ENCODE measurements around the gene RETREG2. TPM values are rescaled to one million over a fixed set of nuclear protein-coding genes. Genes with fewer than 3 reads are reported as not detected.

The RETREG2 gene
- total and polyA plus RNA-seq, 2 donors from 2014 or later, result 106 to 112 TPM

DNA sequence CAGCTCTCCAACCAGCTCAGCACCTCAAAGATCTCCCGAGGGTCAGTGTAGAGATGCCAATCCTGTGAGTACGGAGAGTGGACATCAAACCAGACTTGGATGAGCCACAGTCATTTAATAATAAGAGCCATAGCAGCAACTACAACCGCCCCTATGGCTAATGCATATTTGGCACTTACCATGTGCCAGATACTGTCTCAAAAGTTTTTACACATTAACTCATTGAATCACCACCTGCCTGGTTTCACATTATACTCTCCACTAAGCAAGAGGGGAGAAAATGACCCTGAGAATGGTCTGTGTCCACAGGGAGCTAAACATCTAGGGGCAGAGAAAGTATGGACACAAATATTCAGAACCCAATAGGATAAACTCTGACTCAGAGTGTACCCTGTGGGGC lies 3.9 kb upstream of the RETREG2 start:
- H3K9ac ChIP-seq (ENCODE audit: low read length in 3 of 3), result no peak overlapping the region
- TF ChIP-seq, protein P1, sequence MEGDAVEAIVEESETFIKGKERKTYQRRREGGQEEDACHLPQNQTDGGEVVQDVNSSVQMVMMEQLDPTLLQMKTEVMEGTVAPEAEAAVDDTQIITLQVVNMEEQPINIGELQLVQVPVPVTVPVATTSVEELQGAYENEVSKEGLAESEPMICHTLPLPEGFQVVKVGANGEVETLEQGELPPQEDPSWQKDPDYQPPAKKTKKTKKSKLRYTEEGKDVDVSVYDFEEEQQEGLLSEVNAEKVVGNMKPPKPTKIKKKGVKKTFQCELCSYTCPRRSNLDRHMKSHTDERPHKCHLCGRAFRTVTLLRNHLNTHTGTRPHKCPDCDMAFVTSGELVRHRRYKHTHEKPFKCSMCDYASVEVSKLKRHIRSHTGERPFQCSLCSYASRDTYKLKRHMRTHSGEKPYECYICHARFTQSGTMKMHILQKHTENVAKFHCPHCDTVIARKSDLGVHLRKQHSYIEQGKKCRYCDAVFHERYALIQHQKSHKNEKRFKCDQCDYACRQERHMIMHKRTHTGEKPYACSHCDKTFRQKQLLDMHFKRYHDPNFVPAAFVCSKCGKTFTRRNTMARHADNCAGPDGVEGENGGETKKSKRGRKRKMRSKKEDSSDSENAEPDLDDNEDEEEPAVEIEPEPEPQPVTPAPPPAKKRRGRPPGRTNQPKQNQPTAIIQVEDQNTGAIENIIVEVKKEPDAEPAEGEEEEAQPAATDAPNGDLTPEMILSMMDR (IDR thresholded peaks at IDR 0.05; ENCODE audit: borderline replicate concordance, extremely low read depth, insufficient read depth), result no peak
- H3K9me3 ChIP-seq (ENCODE audit: control insufficient read depth in 2 of 3, insufficient read depth in 1 of 3, low read length in 3 of 3), result no peaks in the 10 kb centered on the region
- H3K36me3 ChIP-seq (ENCODE audit: control insufficient read depth in 2 of 3, insufficient read depth in 3 of 3, low read length in 3 of 3), result peaks cover 5 to 30% (median 16%) of the 10 kb centered on the region in 3 donors
- peak overlapping the region in 1 of 3 donors; percentile 35 for H3K4me3 ChIP-seq (ENCODE audit: low read length in 3 of 3)
- H3K4me1 ChIP-seq (ENCODE audit: control insufficient read depth in 2 of 3, insufficient read depth in 2 of 3, low read depth in 1 of 3, low read length in 3 of 3), result peaks cover 5 to 46% (median 37%) of the 10 kb centered on the region in 3 donors
- H3K27ac ChIP-seq (ENCODE audit: low read depth in 2 of 2, low read length in 2 of 2), result no peak overlapping the region
- intact Hi-C loops (cut with DNase I), result no loop called here
- no peak for DNase-seq
- H3K27me3 ChIP-seq (ENCODE audit: control insufficient read depth, insufficient read depth, low read length), result no peaks in the 10 kb centered on the region
- no peak for FAIRE-seq

DNA sequence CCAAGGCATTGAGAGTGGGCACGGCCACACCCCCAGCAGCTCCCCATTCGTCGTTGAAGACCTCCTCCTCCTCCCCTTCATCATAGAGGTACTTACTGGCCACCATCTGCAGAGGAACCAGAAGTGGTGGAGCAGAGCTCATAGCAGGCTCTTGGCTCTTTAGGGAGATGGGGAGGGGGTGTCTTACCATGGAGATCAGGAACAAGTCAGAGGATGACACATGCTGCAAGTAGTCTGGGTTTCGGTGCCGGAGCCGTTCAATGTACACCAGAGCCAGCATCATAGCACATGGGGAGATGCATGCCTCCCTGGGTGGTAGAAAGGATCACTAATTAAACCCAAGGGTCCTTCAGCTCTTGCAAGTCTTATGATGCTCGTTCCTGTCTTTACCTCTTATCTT lies 3.3 kb upstream of the RETREG2 start:
- Histone ChIP-seq H3K4me1 (ENCODE audit: control insufficient read depth in 2 of 3, insufficient read depth in 2 of 3, low read depth in 1 of 3, low read length in 3 of 3) (peaks cover 5 to 49% (median 43%) of the 10 kb centered on the region in 3 donors), H3K27ac (ENCODE audit: low read depth in 2 of 2, low read length in 2 of 2) (peak overlapping the region in 1 of 2 donors; percentile 2), H3K36me3 (ENCODE audit: control insufficient read depth in 2 of 3, insufficient read depth in 3 of 3, low read length in 3 of 3) (peaks cover 5 to 35% (median 18%) of the 10 kb centered on the region in 3 donors), H3K27me3 (ENCODE audit: control insufficient read depth, insufficient read depth, low read length) (no peaks in the 10 kb centered on the region), H3K9ac (ENCODE audit: low read length in 3 of 3) (no peak overlapping the region), H3K4me3 (ENCODE audit: low read length in 3 of 3) (peak overlapping the region in 2 of 3 donors; percentile 18 to 35), H3K9me3 (ENCODE audit: control insufficient read depth in 2 of 3, insufficient read depth in 1 of 3, low read length in 3 of 3) (no peaks in the 10 kb centered on the region)
- TF ChIP-seq, protein P1 (IDR thresholded peaks at IDR 0.05; ENCODE audit: borderline replicate concordance, extremely low read depth, insufficient read depth), result no peak
- DNase-seq, result no peak
- no peak for FAIRE-seq
- intact Hi-C loops (cut with DNase I), result no loop called here

DNA sequence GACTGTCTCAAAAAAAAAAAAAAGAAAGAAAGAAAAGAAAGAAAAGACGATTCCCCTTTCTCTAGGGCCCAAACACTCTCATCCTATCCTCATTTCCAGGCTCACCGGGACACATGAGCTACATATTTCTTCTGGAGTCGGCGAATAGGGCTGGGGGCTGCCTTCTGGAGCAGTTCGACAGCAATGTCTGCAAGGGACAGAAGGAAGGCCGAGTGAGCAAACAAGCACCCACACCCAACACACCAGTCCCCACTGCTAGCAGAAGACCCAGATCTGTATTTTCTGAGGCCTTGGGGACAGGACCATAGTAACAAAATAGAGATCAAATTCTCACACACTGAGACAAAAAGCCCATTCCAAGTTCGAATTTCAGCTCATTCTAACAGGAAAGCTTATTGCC lies 2.6 kb upstream of the RETREG2 start:
- no peak for DNase-seq
- FAIRE-seq, result no peak
- H3K9me3 ChIP-seq (ENCODE audit: control insufficient read depth in 2 of 3, insufficient read depth in 1 of 3, low read length in 3 of 3), result no peaks in the 10 kb centered on the region
- TF ChIP-seq, protein P1 (IDR thresholded peaks at IDR 0.05; ENCODE audit: borderline replicate concordance, extremely low read depth, insufficient read depth), result no peak
- peaks cover 5 to 44% (median 44%) of the 10 kb centered on the region in 3 donors for H3K4me1 ChIP-seq (ENCODE audit: control insufficient read depth in 2 of 3, insufficient read depth in 2 of 3, low read depth in 1 of 3, low read length in 3 of 3)
- H3K27ac ChIP-seq (ENCODE audit: low read depth in 2 of 2, low read length in 2 of 2), result peak overlapping the region; percentile 97 to 100
- H3K27me3 ChIP-seq (ENCODE audit: control insufficient read depth, insufficient read depth, low read length), result no peaks in the 10 kb centered on the region
- intact Hi-C loops (cut with DNase I), result no loop called here
- peak overlapping the region; percentile 84 to 95 (median 86) for H3K4me3 ChIP-seq (ENCODE audit: low read length in 3 of 3)
- H3K36me3 ChIP-seq (ENCODE audit: control insufficient read depth in 2 of 3, insufficient read depth in 3 of 3, low read length in 3 of 3), result peaks cover 5 to 41% (median 22%) of the 10 kb centered on the region in 3 donors
- H3K9ac ChIP-seq (ENCODE audit: low read length in 3 of 3), result peak overlapping the region in 1 of 3 donors; percentile 98

Measured in kidney (tissue), 14 donors.